OCI-LY7 (cell line): ENCODE data around the gene NFATC1. TPM values are rescaled to one million over a fixed set of nuclear protein-coding genes. Genes with fewer than 3 reads are reported as not detected.

Experiments
- BruUV-seq: library from RNA; stranded (reverse); fragments of 400-500 nt; replicated peaks from 2 replicates; lab custom pipeline; 2021; lab: Mats Ljungman, UMichigan
- CTCF ChIA-PET: fragments of 300-600 bp; sonication (Branson Sonifier 250); formaldehyde crosslinking; loops from one replicate; lab custom pipeline; 2022; ENCODE audit warnings: antibody characterized with exemption; ENCODE audit not compliant: unreplicated experiment; lab: Charles Lee
- POLR2A ChIA-PET: fragments of 300-600 bp; sonication (Branson Sonifier 250); formaldehyde crosslinking; loops from one replicate; lab custom pipeline; 2022; ENCODE audit warnings: antibody characterized with exemption; lab: Charles Lee
- DNase-seq: peaks from one replicate; pipeline ENCODE4 v3.0.0-alpha.2; 2015; ENCODE audit warnings: low spot score
- H2AFZ ChIP-seq: fragments of 200-600 bp; sonication (generic), shearing (Covaris generic); 2 replicates; pipeline ENCODE4 v1.6.1; 2014; ENCODE audit warnings: mild to moderate bottlenecking, antibody characterized with exemption, low read length, moderate library complexity
- H3K27ac ChIP-seq: fragments of 200-600 bp; sonication (generic); 2 replicates; pipeline ENCODE4 v1.5.1; 2014; ENCODE audit warnings: mixed run types, low read depth, mild to moderate bottlenecking, moderate library complexity, low read length, inconsistent platforms; ENCODE audit not compliant: poor library complexity, severe bottlenecking
- H3K36me3 ChIP-seq: fragments of 200-600 bp; sonication (generic); 2 replicates; pipeline ENCODE4 v1.6.1; 2014; ENCODE audit warnings: mild to moderate bottlenecking, antibody characterized with exemption, low read length, moderate library complexity, mixed read lengths; ENCODE audit not compliant: insufficient read depth
- H3K4me1 ChIP-seq: fragments of 200-600 bp; sonication (generic); 2 replicates; pipeline ENCODE4 v1.5.1; 2014; ENCODE audit warnings: mild to moderate bottlenecking, low read length; ENCODE audit not compliant: insufficient read depth, poor library complexity, severe bottlenecking
- H3K4me2 ChIP-seq: fragments of 200-600 bp; sonication (generic); 2 replicates; pipeline ENCODE4 v1.6.1; 2014; ENCODE audit warnings: mild to moderate bottlenecking, low read length
- H3K4me3 ChIP-seq: fragments of 200-600 bp; sonication (generic); 2 replicates; pipeline ENCODE4 v1.5.1; 2014; ENCODE audit warnings: mild to moderate bottlenecking, low read depth, low read length; ENCODE audit not compliant: poor library complexity, severe bottlenecking
- H3K79me2 ChIP-seq: fragments of 200-600 bp; sonication (generic); 2 replicates; pipeline ENCODE4 v1.6.1; 2016; ENCODE audit warnings: low read depth, mild to moderate bottlenecking, low read length, moderate library complexity, mixed read lengths; ENCODE audit not compliant: insufficient read depth
- H3K9me2 ChIP-seq: fragments of 200-600 bp; sonication (generic); 2 replicates; pipeline ENCODE4 v1.6.1; 2016; ENCODE audit warnings: mild to moderate bottlenecking, low read length, mixed read lengths; ENCODE audit not compliant: insufficient read depth
- H3K9me3 ChIP-seq: fragments of 200-600 bp; sonication (generic); 2 replicates; pipeline ENCODE4 v1.6.1; 2014; ENCODE audit warnings: mild to moderate bottlenecking, mixed run types, low read length, mixed read lengths
- H4K20me1 ChIP-seq: fragments of 200-600 bp; sonication (generic); 2 replicates; pipeline ENCODE4 v1.6.1; 2014; ENCODE audit warnings: mild to moderate bottlenecking, antibody characterized with exemption, low read length, moderate library complexity, mixed read lengths; ENCODE audit not compliant: insufficient read depth
- EZH2phosphoT487 ChIP-seq: fragments of 200-600 bp; sonication (generic); IDR thresholded peaks from 2 replicates; pipeline ENCODE4 v1.6.1; 2018; ENCODE audit warnings: low read depth, borderline replicate concordance, mild to moderate bottlenecking, mixed run types, antibody characterized with exemption, low read length, moderate library complexity, mixed read lengths
- intact Hi-C: fragments of 100-400 bp; cut with micrococcal nuclease; formaldehyde crosslinking; loops from one replicate; pipeline ENCODE4 v1.10.0; 2022; ENCODE audit not compliant: unreplicated experiment
- total RNA-seq, 2 experiments: library from RNA; depleted of rRNA in 1 of 2; stranded (reverse); fragments of >200 nt in 1 of 2; shearing (Covaris generic) in 1 of 2; gene quantifications; 2 replicates each; pipeline ENCODE4 v1.2.3, GENCODE V29; 2014 to 2022
- TF ChIP-seq, protein P1 (sequence below): fragments of 200-600 bp; sonication (generic); conservative IDR thresholded peaks from 2 replicates; pipeline ENCODE4 v1.5.1; 2014; ENCODE audit warnings: mild to moderate bottlenecking, antibody characterized with exemption, low read length, moderate library complexity, mixed read lengths

NFATC1 gene
- total RNA-seq, 2 experiments from 2014 or later: 23.6 to 50.4 TPM

DNA sequence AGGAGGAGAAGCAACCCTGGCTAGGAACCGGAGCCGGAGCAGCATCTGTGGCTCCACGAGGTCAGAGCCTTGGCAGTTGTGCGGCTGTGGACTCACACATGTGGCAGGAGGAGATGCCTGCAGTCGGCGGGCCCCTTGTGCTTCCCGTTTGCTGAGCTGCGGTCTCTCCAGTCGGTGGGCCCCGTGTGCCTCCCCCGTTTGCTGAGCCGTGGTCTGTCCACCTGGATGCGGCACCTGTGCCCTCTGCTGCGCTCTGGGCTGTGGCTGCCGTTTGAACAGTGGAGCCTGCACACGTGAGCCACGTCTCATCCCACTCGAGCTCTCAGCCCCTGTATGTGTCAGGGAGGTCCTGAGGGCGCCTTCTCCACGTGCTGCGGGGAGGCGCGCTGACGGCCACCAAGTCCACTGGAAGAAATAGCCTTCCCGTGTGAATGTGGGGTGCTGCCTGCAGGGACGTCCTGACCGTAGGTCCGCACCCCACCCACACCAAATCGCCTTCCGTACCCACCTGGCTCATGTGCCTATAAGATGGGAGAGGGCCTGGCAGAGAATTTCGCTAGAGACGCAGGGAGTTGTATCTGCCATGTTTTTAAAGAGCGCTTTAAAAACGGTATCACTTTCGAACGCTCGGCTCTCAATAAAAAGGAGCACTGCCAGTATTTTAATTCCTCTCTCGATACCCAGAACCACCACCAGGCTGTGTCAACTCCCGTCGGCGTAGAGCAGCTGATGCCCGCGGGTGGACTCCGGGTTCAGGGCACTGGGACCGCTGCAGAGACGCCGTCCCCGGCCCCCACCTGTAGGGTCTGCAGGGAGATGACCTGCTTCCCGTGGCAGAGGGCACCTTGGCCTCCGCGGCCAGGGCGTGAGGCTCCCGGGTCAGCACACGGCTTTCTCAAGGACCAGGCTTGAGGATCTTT lies 117.0 kb downstream of the NFATC1 start:
- H3K4me1 ChIP-seq: peaks cover 43% of the 10 kb centered on the region
- H3K4me2 ChIP-seq: no peak overlapping the region
- H3K9me3 ChIP-seq: no peaks in the 10 kb centered on the region
- no peaks in the 10 kb centered on the region for H3K79me2 ChIP-seq
- H3K36me3 ChIP-seq: peaks cover 16% of the 10 kb centered on the region
- ChIA-PET POLR2A (no interaction called here), CTCF (no interaction called here)
- no peak overlapping the region for H2AFZ ChIP-seq
- no TSS peak for BruUV-seq
- no peak for TF ChIP-seq EZH2phosphoT487
- TF ChIP-seq, protein P1, sequence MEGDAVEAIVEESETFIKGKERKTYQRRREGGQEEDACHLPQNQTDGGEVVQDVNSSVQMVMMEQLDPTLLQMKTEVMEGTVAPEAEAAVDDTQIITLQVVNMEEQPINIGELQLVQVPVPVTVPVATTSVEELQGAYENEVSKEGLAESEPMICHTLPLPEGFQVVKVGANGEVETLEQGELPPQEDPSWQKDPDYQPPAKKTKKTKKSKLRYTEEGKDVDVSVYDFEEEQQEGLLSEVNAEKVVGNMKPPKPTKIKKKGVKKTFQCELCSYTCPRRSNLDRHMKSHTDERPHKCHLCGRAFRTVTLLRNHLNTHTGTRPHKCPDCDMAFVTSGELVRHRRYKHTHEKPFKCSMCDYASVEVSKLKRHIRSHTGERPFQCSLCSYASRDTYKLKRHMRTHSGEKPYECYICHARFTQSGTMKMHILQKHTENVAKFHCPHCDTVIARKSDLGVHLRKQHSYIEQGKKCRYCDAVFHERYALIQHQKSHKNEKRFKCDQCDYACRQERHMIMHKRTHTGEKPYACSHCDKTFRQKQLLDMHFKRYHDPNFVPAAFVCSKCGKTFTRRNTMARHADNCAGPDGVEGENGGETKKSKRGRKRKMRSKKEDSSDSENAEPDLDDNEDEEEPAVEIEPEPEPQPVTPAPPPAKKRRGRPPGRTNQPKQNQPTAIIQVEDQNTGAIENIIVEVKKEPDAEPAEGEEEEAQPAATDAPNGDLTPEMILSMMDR: no peak
- no peak overlapping the region for H3K4me3 ChIP-seq
- H3K9me2 ChIP-seq: no peaks in the 10 kb centered on the region
- H3K27ac ChIP-seq: no peak overlapping the region
- intact Hi-C loops: no loop called here
- H4K20me1 ChIP-seq: no peaks in the 10 kb centered on the region
- DNase-seq: no peak

DNA sequence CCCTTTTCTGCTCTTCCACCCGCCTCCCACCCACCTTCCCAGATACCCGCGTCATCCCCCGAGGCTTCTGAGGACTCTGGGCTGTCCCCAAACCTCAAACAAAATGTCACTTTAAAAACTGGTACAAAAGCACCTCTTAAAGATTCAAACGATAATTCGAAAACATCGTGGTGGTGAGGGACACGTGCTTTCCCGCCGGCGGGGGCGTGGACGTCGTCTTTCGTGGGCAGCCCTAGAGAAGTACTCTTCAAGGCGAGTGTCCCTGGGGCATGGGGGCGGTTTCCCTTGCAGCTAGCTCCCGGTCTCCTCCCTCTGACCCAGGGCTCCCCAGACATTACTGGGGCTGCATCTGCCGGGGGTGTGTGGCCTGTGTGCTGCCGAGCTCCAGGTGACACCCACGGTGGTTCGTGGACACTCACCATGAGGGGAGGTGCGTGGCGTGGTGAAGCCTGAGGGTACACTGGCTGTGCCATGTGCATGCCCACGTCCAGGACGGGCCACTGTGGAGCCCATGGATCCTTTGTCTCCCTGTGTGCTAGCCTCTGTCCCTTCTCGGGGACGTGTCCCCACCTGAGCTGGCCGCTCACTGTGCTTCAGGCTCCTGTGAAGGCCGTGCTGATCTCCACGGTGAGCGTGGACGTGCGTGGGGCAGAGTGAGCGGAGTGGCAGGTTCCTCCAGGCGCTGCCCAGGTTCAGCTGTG lies 117.8 kb downstream of the NFATC1 start:
- intact Hi-C loops: no loop called here
- Histone ChIP-seq H4K20me1 (no peaks in the 10 kb centered on the region), H3K4me1 (peaks cover 48% of the 10 kb centered on the region), H3K79me2 (no peaks in the 10 kb centered on the region), H3K27ac (no peak overlapping the region), H3K4me3 (no peak overlapping the region), H3K4me2 (no peak overlapping the region), H3K36me3 (peaks cover 20% of the 10 kb centered on the region), H3K9me3 (no peaks in the 10 kb centered on the region), H2AFZ (no peak overlapping the region), H3K9me2 (no peaks in the 10 kb centered on the region)
- BruUV-seq: no TSS peak
- ChIA-PET CTCF (no interaction called here), POLR2A (interaction anchor here (0.6 kb wide), 1 partner anchor 216 kb away, joined by 3 read pairs; no protein-coding TSS in a partner anchor)
- no peak for DNase-seq
- TF ChIP-seq, protein P1: no peak
- TF ChIP-seq EZH2phosphoT487: no peak
